Gastrocnemius medialis (tissue), 4 donors: ENCODE data around the gene ADAMTSL3.

ENCODE experiments used
- CTCF ChIP-seq, 5 experiments: fragments of 450-650 bp in 3 of 5; fragments of 200-600 bp in 2 of 5; sonication (generic) in 2 of 5; IDR thresholded peaks in 4 of 5; conservative IDR thresholded peaks in 1 of 5; 1 replicate in 4 of 5; 2 replicates in 1 of 5; pipeline ENCODE4 v1.5.1; 2016 to 2019; ENCODE audit warnings: antibody characterized with exemption in 5 of 5, mild to moderate bottlenecking in 3 of 5, moderate library complexity in 3 of 5
- POLR2A ChIP-seq, 2 donors: fragments of 450-650 bp; IDR thresholded peaks; one replicate each; pipeline ENCODE4 v1.6.1; 2017; ENCODE audit warnings: antibody characterized with exemption in 2 of 2, mild to moderate bottlenecking in 2 of 2, moderate library complexity in 2 of 2

GRCh38 chr15:83717010-83717409, 63.1 kb downstream of the ADAMTSL3 start:
- TF ChIP-seq POLR2A (IDR thresholded peaks at IDR 0.05) (no peak), CTCF (IDR thresholded peaks at IDR 0.05 in 4 of 5, conservative IDR thresholded peaks at IDR 0.05 in 1 of 5) (no peak)
